Neural crest cell (in vitro differentiated cells): Measurements from ENCODE around the gene ATF5. TPM values are rescaled to one million over a fixed set of nuclear protein-coding genes. Genes with fewer than 3 reads are reported as not detected.

Source experiments
- DNase-seq: peaks from one replicate; pipeline ENCODE4 v3.0.0; 2021; ENCODE audit warnings: low read depth, mixed read lengths, low spot score
- H3K27ac Mint-ChIP-seq: one replicate; pipeline ENCODE4 v1.8.0; 2021; ENCODE audit warnings: mild to moderate bottlenecking, mixed read lengths; ENCODE audit not compliant: unreplicated experiment
- H3K27me3 Mint-ChIP-seq: 2 replicates; pipeline ENCODE4 v1.8.0; 2021; ENCODE audit warnings: low read depth, mild to moderate bottlenecking, mixed read lengths
- H3K36me3 Mint-ChIP-seq: 2 replicates; pipeline ENCODE4 v1.8.0; 2021; ENCODE audit warnings: low read depth, mild to moderate bottlenecking, mixed read lengths
- H3K4me1 Mint-ChIP-seq: 2 replicates; pipeline ENCODE4 v1.8.0; 2021; ENCODE audit warnings: mixed read lengths
- H3K4me3 Mint-ChIP-seq: one replicate; pipeline ENCODE4 v1.8.0; 2021; ENCODE audit warnings: mild to moderate bottlenecking, mixed read lengths
- H3K9me3 Mint-ChIP-seq: 2 replicates; pipeline ENCODE4 v1.8.0; 2021; ENCODE audit warnings: mixed read lengths
- total RNA-seq: library from RNA; stranded (reverse); gene quantifications from 2 replicates; pipeline ENCODE4 v1.2.1, GENCODE V29; 2021
- TF ChIP-seq, protein P1 (sequence below): fragments of 200-600 bp; sonication (generic); conservative IDR thresholded peaks from 2 replicates; pipeline ENCODE4 v1.5.0; 2021; ENCODE audit warnings: antibody characterized with exemption, mild to moderate bottlenecking

ATF5 gene
- total RNA-seq, 1 donor from 2014 or later = 23.4 TPM

DNA sequence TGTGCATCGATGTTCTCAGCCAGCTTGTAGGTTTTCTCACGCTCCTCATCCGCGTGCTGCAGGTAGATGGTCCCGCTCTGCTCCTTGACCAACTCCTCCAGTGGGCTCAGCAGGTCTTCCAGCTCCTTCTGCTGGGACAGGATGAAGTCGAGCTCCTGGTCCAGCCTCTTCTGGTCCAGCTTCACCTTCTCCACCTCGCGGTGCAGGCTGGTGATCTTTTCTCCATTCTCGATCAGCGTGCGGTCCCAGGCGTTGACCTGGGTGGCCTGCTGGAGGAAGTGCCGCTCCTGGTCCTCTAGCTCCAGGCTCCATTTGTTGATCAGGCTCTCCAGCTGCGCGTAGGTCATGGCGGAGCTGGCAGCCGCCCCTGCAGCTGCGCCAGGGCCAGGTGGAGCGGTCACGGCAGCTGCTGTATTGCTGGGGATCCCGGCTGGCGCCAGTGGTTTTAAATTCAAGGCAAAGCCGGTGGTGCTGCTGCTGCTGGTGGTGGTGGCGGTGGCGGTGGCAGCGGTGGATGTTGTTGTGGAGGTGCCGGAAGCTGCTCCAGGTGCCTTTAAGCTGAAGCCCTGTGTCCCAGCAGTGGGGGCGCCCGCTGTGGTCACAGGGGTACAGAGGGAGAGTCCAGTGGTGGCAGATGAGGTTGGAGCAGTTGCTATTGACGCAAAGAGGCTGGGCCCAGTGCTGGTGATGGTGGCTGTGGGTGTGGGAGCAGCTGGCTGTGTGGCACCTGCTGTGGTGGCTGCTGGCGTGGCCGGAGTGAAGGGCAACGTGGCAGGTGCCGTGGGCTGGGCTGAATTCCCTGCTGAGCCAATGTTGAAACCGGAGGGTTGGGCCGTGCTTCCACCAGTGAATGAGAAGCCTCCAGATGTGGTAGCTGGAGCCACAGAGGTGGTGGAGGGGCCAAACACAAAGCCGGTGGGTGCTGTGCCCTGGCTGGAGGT, 20.3 kb upstream of the ATF5 start:
- no peak for DNase-seq
- no peak overlapping the region for H3K4me3 Mint-ChIP-seq
- H3K4me1 Mint-ChIP-seq = peaks cover 14% of the 10 kb centered on the region
- no peaks in the 10 kb centered on the region for H3K9me3 Mint-ChIP-seq
- H3K27ac Mint-ChIP-seq = no peak overlapping the region
- H3K27me3 Mint-ChIP-seq = peaks cover 4% of the 10 kb centered on the region
- H3K36me3 Mint-ChIP-seq = peaks cover 23% of the 10 kb centered on the region
- TF ChIP-seq, protein P1, sequence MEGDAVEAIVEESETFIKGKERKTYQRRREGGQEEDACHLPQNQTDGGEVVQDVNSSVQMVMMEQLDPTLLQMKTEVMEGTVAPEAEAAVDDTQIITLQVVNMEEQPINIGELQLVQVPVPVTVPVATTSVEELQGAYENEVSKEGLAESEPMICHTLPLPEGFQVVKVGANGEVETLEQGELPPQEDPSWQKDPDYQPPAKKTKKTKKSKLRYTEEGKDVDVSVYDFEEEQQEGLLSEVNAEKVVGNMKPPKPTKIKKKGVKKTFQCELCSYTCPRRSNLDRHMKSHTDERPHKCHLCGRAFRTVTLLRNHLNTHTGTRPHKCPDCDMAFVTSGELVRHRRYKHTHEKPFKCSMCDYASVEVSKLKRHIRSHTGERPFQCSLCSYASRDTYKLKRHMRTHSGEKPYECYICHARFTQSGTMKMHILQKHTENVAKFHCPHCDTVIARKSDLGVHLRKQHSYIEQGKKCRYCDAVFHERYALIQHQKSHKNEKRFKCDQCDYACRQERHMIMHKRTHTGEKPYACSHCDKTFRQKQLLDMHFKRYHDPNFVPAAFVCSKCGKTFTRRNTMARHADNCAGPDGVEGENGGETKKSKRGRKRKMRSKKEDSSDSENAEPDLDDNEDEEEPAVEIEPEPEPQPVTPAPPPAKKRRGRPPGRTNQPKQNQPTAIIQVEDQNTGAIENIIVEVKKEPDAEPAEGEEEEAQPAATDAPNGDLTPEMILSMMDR = no peak

GRCh38 chr19:49910179-49910578, 18.8 kb upstream of the ATF5 start:
- peaks cover 4% of the 10 kb centered on the region for H3K27me3 Mint-ChIP-seq
- DNase-seq = no peak
- H3K27ac Mint-ChIP-seq = no peak overlapping the region
- H3K9me3 Mint-ChIP-seq = no peaks in the 10 kb centered on the region
- peaks cover 16% of the 10 kb centered on the region for H3K4me1 Mint-ChIP-seq
- H3K4me3 Mint-ChIP-seq = no peak overlapping the region
- H3K36me3 Mint-ChIP-seq = peaks cover 30% of the 10 kb centered on the region
- TF ChIP-seq, protein P1 = no peak

DNA sequence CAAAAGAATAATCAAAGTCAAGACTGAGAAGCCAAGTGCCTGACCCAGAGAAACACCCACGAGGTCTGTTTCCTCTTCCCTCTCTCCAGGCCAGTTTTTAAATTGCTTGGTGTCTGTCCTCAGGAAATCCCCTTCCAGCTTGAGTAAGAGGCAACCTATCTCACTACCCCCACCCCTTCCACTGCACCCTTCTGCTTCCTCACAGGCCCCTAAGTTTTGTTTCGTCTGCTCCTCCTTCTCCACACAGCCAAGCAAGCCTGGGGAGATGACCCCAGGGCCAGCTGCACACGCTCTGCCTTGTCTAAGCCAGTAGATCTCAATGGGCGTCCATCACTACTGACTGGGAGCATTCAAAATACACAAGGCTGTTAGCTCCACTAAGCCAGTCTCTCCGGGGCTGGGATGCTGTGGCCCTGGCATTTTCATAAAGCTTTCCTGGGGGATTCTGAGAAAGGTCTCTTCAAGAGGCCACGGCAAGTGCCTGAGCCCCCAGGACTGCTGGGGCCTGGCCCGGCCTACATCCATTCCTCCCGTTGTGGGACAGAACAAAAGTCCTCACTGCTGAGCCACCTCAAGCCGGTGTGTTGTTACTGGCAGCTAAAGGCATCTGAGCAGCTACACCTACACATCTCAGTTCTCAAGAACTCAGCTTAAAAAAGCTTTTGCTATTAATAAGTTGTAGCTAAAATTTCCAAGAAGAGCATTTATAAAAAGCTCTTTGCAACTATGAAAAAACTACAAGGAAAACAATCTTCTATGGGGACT, 17.4 kb upstream of the ATF5 start:
- Mint-ChIP-seq H3K9me3 (no peaks in the 10 kb centered on the region), H3K27me3 (peaks cover 4% of the 10 kb centered on the region), H3K4me1 (peaks cover 16% of the 10 kb centered on the region), H3K27ac (peak overlapping the region; percentile 60), H3K36me3 (peaks cover 32% of the 10 kb centered on the region), H3K4me3 (peak overlapping the region; percentile 36)
- no peak for DNase-seq
- TF ChIP-seq, protein P1 = no peak

DNA sequence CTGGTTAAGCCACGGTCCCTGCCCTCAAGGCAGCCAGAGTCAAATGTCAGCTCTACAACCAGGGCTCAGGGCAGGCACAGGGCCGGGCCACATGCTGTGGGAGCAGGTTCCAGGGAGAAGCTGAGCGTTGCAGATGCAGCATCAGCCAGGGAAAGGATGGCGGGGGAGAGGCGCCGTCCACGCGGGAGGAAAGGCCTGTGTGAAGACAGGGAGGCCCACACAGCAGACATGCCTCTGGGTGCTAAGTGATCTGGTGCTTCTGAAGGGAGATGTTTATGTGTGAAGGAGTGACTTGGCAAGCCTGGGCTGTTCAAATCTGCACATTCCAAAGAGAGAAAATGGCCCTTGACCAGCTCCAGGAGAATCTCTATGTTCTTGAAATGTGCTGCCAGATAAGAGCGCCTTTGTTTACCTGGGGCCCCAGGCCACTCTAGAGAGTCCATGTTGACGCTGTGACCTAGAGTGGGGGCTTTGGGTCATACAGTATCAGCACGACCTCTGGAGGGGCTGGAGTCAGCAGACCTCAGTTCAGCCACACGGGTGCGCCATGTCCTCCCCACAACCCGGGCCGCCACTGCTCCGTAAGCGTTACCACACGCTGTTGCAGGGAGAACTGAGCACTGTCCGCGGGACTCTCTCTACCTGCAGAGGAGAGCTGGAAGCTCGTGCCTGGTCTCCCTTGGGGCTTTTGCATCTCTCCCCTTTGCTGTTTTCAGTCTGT, 15.9 kb upstream of the ATF5 start:
- TF ChIP-seq, protein P1 = peak; percentile 27
- Mint-ChIP-seq H3K9me3 (no peaks in the 10 kb centered on the region), H3K36me3 (peaks cover 38% of the 10 kb centered on the region), H3K4me3 (no peak overlapping the region), H3K27ac (peak overlapping the region; percentile 10), H3K4me1 (peaks cover 24% of the 10 kb centered on the region), H3K27me3 (peaks cover 4% of the 10 kb centered on the region)
- DNase-seq = no peak

DNA sequence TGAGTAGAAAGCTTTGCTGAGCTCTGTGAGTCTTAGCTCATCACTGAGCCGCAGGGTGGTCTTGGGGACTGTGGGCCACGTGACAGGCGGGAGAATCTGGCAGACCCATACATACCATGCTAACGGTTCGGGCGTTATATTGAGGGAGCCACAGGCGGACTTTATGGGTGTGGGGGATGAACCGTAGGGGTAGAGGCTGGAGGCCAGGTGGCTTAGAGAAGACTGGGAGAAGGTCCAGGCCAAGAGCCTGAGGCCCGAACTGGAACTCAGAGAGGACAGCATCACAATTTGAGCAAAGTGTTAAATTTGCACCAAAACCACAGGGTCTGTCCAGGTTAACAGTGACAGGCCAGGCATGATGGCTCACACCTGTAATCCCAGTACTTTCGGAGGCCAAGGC, 15.3 kb upstream of the ATF5 start:
- peaks cover 38% of the 10 kb centered on the region for H3K36me3 Mint-ChIP-seq
- no peak for DNase-seq
- peak overlapping the region; percentile 58 for H3K27ac Mint-ChIP-seq
- H3K4me3 Mint-ChIP-seq = no peak overlapping the region
- peaks cover 4% of the 10 kb centered on the region for H3K27me3 Mint-ChIP-seq
- H3K9me3 Mint-ChIP-seq = no peaks in the 10 kb centered on the region
- peaks cover 24% of the 10 kb centered on the region for H3K4me1 Mint-ChIP-seq
- TF ChIP-seq, protein P1 = no peak
